Skeletal muscle tissue (tissue), 4 donors: ENCODE measurements around the gene SHISAL2A. TPM values are rescaled to one million over a fixed set of nuclear protein-coding genes. Genes with fewer than 3 reads are reported as not detected.

ENCODE experiments used
- H3K27ac ChIP-seq: one replicate; pipeline ENCODE4 v1.7.0; 2013; ENCODE audit warnings: mild to moderate bottlenecking, low read depth, low read length, inconsistent platforms
- H3K27me3 ChIP-seq, 3 donors: one replicate each; pipeline ENCODE4 v1.7.0; 2013; ENCODE audit warnings: low read length in 3 of 3; ENCODE audit not compliant: control insufficient read depth in 3 of 3, insufficient read depth in 3 of 3
- H3K36me3 ChIP-seq, 3 donors: one replicate each; pipeline ENCODE4 v1.7.0; 2013; ENCODE audit warnings: low read length in 3 of 3; ENCODE audit not compliant: control insufficient read depth in 3 of 3, insufficient read depth in 3 of 3
- H3K4me1 ChIP-seq, 3 donors: one replicate each; pipeline ENCODE4 v1.7.0; 2013; ENCODE audit warnings: low read length in 3 of 3, mild to moderate bottlenecking in 3 of 3; ENCODE audit not compliant: control insufficient read depth in 3 of 3, insufficient read depth in 3 of 3
- H3K4me3 ChIP-seq, 3 donors: one replicate each; pipeline ENCODE4 v1.7.0; 2013; ENCODE audit warnings: low read length in 3 of 3
- H3K9ac ChIP-seq, 3 donors: one replicate each; pipeline ENCODE4 v1.7.0; 2013; ENCODE audit warnings: low read length in 3 of 3, mild to moderate bottlenecking in 3 of 3, moderate library complexity in 2 of 3, low read depth in 1 of 3
- H3K9me3 ChIP-seq, 3 donors: one replicate each; pipeline ENCODE4 v1.7.0; 2013; ENCODE audit warnings: low read length in 3 of 3; ENCODE audit not compliant: control insufficient read depth in 3 of 3
- total RNA-seq: library from RNA; depleted of rRNA; stranded (reverse); fragments of >200 nt; gene quantifications from one replicate; pipeline ENCODE4 v1.2.3, GENCODE V29; 2014
- donor health status: Osteomylitis.

Gene SHISAL2A
- 0.52 TPM for total RNA-seq

GRCh38 chr1:52632732-52633290 is at the start of gene SHISAL2A:
Gene SHISAL2A (plus strand): TSS chr1:52633168. CDS start chr1:52633494, 326 bp downstream.
- Histone ChIP-seq H3K4me3 (peak within 1 kb of the TSS; percentile 30 to 61 (median 54)), H3K9ac (peak within 1 kb of the TSS; percentile 33 to 57 (median 56)), H3K9me3 (no peaks in the 10 kb centered on the region), H3K27me3 (peaks cover 7 to 23% (median 15%) of the 10 kb centered on the region in 3 donors), H3K36me3 (no peaks in the 10 kb centered on the region), H3K27ac (no peak within 1 kb of the TSS), H3K4me1 (peaks cover 0 to 18% (median 15%) of the 10 kb centered on the region in 3 donors)

- Histone ChIP-seq H3K4me1 (peaks cover 0 to 4% (median 0%) of the 10 kb centered on the region in 3 donors), H3K9me3 (no peaks in the 10 kb centered on the region), H3K36me3 (no peaks in the 10 kb centered on the region), H3K27me3 (no peaks in the 10 kb centered on the region), H3K27ac (no peak overlapping the region), H3K9ac (no peak overlapping the region), H3K4me3 (no peak overlapping the region)
Observed at GRCh38 chr1:52585474-52585873, 47.5 kb upstream of the SHISAL2A start.

- no peaks in the 10 kb centered on the region for H3K9me3 ChIP-seq
- no peak overlapping the region for H3K4me3 ChIP-seq
- no peak overlapping the region for H3K9ac ChIP-seq
Observed at GRCh38 chr1:52588027-52588426, 44.9 kb upstream of the SHISAL2A start.

GRCh38 chr1:52588535-52588934 is 44.4 kb upstream of the SHISAL2A start:
- no peaks in the 10 kb centered on the region for H3K9me3 ChIP-seq

More at GRCh38 chr1:52588027-52588426, 44.9 kb upstream of the SHISAL2A start:
- peaks cover 5 to 8% (median 5%) of the 10 kb centered on the region in 3 donors for H3K4me1 ChIP-seq
- H3K36me3 ChIP-seq: no peaks in the 10 kb centered on the region
- no peaks in the 10 kb centered on the region for H3K27me3 ChIP-seq
- H3K27ac ChIP-seq: no peak overlapping the region

GRCh38 chr1:52590266-52590665 is 42.7 kb upstream of the SHISAL2A start:
- no peaks in the 10 kb centered on the region for H3K36me3 ChIP-seq
- H3K27ac ChIP-seq: no peak overlapping the region
- no peaks in the 10 kb centered on the region for H3K9me3 ChIP-seq
- H3K4me3 ChIP-seq: no peak overlapping the region
- H3K4me1 ChIP-seq: peaks cover 16 to 21% (median 18%) of the 10 kb centered on the region in 3 donors
- H3K27me3 ChIP-seq: no peaks in the 10 kb centered on the region
- no peak overlapping the region for H3K9ac ChIP-seq

More at GRCh38 chr1:52588535-52588934, 44.4 kb upstream of the SHISAL2A start:
- no peak overlapping the region for H3K9ac ChIP-seq
- H3K4me1 ChIP-seq: peaks cover 5 to 12% (median 10%) of the 10 kb centered on the region in 3 donors
- no peaks in the 10 kb centered on the region for H3K27me3 ChIP-seq
- no peaks in the 10 kb centered on the region for H3K36me3 ChIP-seq
- H3K27ac ChIP-seq: no peak overlapping the region
- no peak overlapping the region for H3K4me3 ChIP-seq

GRCh38 chr1:52592637-52593323 is 40.2 kb upstream of the SHISAL2A start:
- Histone ChIP-seq H3K9ac (peak overlapping the region; percentile 32 to 51 (median 34)), H3K4me3 (no peak overlapping the region), H3K27ac (peak overlapping the region; percentile 73), H3K9me3 (no peaks in the 10 kb centered on the region), H3K27me3 (no peaks in the 10 kb centered on the region), H3K36me3 (no peaks in the 10 kb centered on the region), H3K4me1 (peaks cover 14 to 21% (median 17%) of the 10 kb centered on the region in 3 donors)

- Histone ChIP-seq H3K9me3 (no peaks in the 10 kb centered on the region), H3K4me1 (peaks cover 14 to 21% (median 17%) of the 10 kb centered on the region in 3 donors), H3K4me3 (no peak overlapping the region), H3K9ac (peak overlapping the region in 1 of 3 donors; percentile 41), H3K27ac (peak overlapping the region; percentile 73), H3K27me3 (no peaks in the 10 kb centered on the region), H3K36me3 (no peaks in the 10 kb centered on the region)
Observed at GRCh38 chr1:52593495-52593894, 39.5 kb upstream of the SHISAL2A start.

GRCh38 chr1:52595061-52595460 is 37.9 kb upstream of the SHISAL2A start:
- peaks cover 21 to 31% (median 23%) of the 10 kb centered on the region in 3 donors for H3K4me1 ChIP-seq
- H3K4me3 ChIP-seq: no peak overlapping the region
- H3K9me3 ChIP-seq: no peaks in the 10 kb centered on the region
- H3K27me3 ChIP-seq: no peaks in the 10 kb centered on the region
- H3K36me3 ChIP-seq: no peaks in the 10 kb centered on the region
- peak overlapping the region; percentile 73 for H3K27ac ChIP-seq
- no peak overlapping the region for H3K9ac ChIP-seq

GRCh38 chr1:52597912-52598311 is 35.1 kb upstream of the SHISAL2A start:
- no peak overlapping the region for H3K9ac ChIP-seq
- peaks cover 30 to 40% (median 30%) of the 10 kb centered on the region in 3 donors for H3K4me1 ChIP-seq
- H3K36me3 ChIP-seq: no peaks in the 10 kb centered on the region
- H3K9me3 ChIP-seq: no peaks in the 10 kb centered on the region
- H3K27ac ChIP-seq: no peak overlapping the region
- H3K27me3 ChIP-seq: no peaks in the 10 kb centered on the region
- no peak overlapping the region for H3K4me3 ChIP-seq

- Histone ChIP-seq H3K27me3 (no peaks in the 10 kb centered on the region), H3K9ac (no peak overlapping the region), H3K27ac (no peak overlapping the region), H3K4me1 (peaks cover 32 to 40% (median 38%) of the 10 kb centered on the region in 3 donors), H3K36me3 (no peaks in the 10 kb centered on the region), H3K9me3 (no peaks in the 10 kb centered on the region), H3K4me3 (no peak overlapping the region)
Observed at GRCh38 chr1:52598729-52599128, 34.2 kb upstream of the SHISAL2A start.
